ENCODE measurements around the gene GINS3.
"Not testable (repeated sequence)": the region's sequence is repeated elsewhere in the genome, so short reads cannot be mapped to it uniquely, and the experiment has no call there.

Gene GINS3

GRCh38 chr16:58389724-58390123 is 2.5 kb upstream of the GINS3 start:
- DNase-seq (ENCODE audit: low read depth in 2 of 2) = no peak

GRCh38 chr16:58393138-58393504 is 850 bp downstream of the GINS3 start:
- no peak for DNase-seq (ENCODE audit: low read depth in 2 of 2)

- DNase-seq (ENCODE audit: low read depth in 2 of 2) = not testable (repeated sequence)
Observed at GRCh38 chr16:58396897-58397296, 4.6 kb downstream of the GINS3 start.

- DNase-seq (ENCODE audit: low read depth in 2 of 2) = no peak
Observed at GRCh38 chr16:58399718-58400633, 7.7 kb downstream of the GINS3 start.

- DNase-seq (ENCODE audit: low read depth in 2 of 2) = not testable (repeated sequence)
Observed at GRCh38 chr16:58401305-58401704, 9.0 kb downstream of the GINS3 start.

- no peak for DNase-seq (ENCODE audit: low read depth in 2 of 2)
Observed at GRCh38 chr16:58402796-58403195, 10.5 kb downstream of the GINS3 start.

GRCh38 chr16:58409316-58409973 is 17.2 kb downstream of the GINS3 start:
- no peak for DNase-seq (ENCODE audit: low read depth in 2 of 2)

GRCh38 chr16:58411336-58411735 is 19.1 kb downstream of the GINS3 start:
- no peak for DNase-seq (ENCODE audit: low read depth in 2 of 2)

GRCh38 chr16:58411736-58412614 is 19.7 kb downstream of the GINS3 start:
- DNase-seq (ENCODE audit: low read depth in 2 of 2) = no peak

- not testable (repeated sequence) for DNase-seq (ENCODE audit: low read depth in 2 of 2)
Observed at GRCh38 chr16:58412615-58412970, 20.3 kb downstream of the GINS3 start.

- DNase-seq (ENCODE audit: low read depth in 2 of 2) = no peak
Observed at GRCh38 chr16:58413359-58413758, 21.1 kb downstream of the GINS3 start.

- no peak for DNase-seq (ENCODE audit: low read depth in 2 of 2)
Observed at GRCh38 chr16:58415003-58415402, 22.7 kb downstream of the GINS3 start.

GRCh38 chr16:58415961-58416360 is 23.7 kb downstream of the GINS3 start:
- DNase-seq (ENCODE audit: low read depth in 2 of 2) = not testable (repeated sequence)

GRCh38 chr16:58417035-58417434 is 24.8 kb downstream of the GINS3 start:
- no peak for DNase-seq (ENCODE audit: low read depth in 2 of 2)

GRCh38 chr16:58417600-58417999 is 25.3 kb downstream of the GINS3 start:
- no peak for DNase-seq (ENCODE audit: low read depth in 2 of 2)

GRCh38 chr16:58418026-58418425 is 25.8 kb downstream of the GINS3 start:
- no peak for DNase-seq (ENCODE audit: low read depth in 2 of 2)

GRCh38 chr16:58418601-58419000 is 26.3 kb downstream of the GINS3 start:
- no peak for DNase-seq (ENCODE audit: low read depth in 2 of 2)

GRCh38 chr16:58419241-58419990 is 27.1 kb downstream of the GINS3 start:
- no peak for DNase-seq (ENCODE audit: low read depth in 2 of 2)

- DNase-seq (ENCODE audit: low read depth in 2 of 2) = no peak
Observed at GRCh38 chr16:58421059-58421458, 28.8 kb downstream of the GINS3 start.

GRCh38 chr16:58421529-58421928 is 29.3 kb downstream of the GINS3 start:
- DNase-seq (ENCODE audit: low read depth in 2 of 2) = no peak

GRCh38 chr16:58422809-58423208 is 30.5 kb downstream of the GINS3 start:
- no peak for DNase-seq (ENCODE audit: low read depth in 2 of 2)
